Mononuclear cell (primary cell): ENCODE results near the gene AKR1D1. TPM values are rescaled to one million over a fixed set of nuclear protein-coding genes. Genes with fewer than 3 reads are reported as not detected.
"Not testable (repeated sequence)": the region's sequence is repeated elsewhere in the genome, so short reads cannot be mapped to it uniquely, and the experiment has no call there.

ENCODE experiments used
- H3K27me3 ChIP-seq: 2 replicates; pipeline ENCODE4 v1.6.0; 2011; ENCODE audit warnings: low read length, control low read depth; ENCODE audit not compliant: insufficient read depth
- H3K4me1 ChIP-seq: 2 replicates; pipeline ENCODE4 v1.5.1; 2011; ENCODE audit warnings: mild to moderate bottlenecking, low read length, control low read depth; ENCODE audit not compliant: insufficient read depth
- H3K4me3 ChIP-seq: 2 replicates; pipeline ENCODE4 v1.5.1; 2011; ENCODE audit warnings: mild to moderate bottlenecking, low read length, moderate library complexity
- H3K9me3 ChIP-seq: 2 replicates; pipeline ENCODE4 v1.5.1; 2011; ENCODE audit warnings: low read depth, mild to moderate bottlenecking, control low read depth, low read length
- total RNA-seq: library from RNA; depleted of rRNA; stranded (reverse); fragments of >200 nt; gene quantifications from one replicate; pipeline ENCODE4 v1.2.3, GENCODE V29; 2012

Gene AKR1D1
- total RNA-seq, 1 donor = not detected

DNA sequence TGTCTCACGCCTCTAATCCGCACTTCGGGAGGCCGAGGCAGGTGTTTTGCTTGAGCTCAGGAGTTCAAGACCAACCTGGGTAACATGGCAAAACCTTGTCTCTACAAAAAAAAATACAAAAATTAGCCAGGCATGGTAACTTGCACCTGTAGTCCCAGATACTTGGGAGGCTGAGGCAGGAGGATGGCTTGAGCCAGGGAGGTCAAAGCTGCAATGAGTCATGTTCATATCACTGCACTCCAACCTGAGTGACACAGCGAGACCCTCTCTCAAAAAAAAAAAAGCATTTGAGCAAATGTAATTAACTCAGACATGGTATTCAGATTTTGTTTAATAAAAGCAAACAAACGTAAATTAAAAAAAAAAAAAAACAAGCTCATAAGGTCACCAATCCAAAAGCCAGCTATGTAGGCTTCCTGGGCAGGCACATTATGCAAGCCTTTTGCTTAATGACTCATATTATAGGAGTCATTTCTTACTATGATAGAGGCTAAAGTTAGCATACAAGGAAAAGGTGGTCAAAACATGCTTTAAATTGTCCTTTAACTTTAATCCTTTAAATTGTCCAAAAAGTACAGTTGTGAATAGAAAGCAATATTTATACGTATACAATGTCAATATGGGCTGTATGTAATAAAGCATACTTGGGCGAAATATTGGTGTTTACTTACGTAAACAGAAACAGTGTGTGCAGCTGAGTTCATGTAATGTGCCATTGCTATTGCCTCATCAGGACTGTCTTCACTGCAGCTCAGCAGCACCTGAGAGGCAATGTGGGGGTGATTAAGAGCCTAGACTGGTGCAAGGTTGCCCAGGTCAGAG lies 13.0 kb downstream of the AKR1D1 start:
- Histone ChIP-seq H3K4me1 (no peaks in the 10 kb centered on the region), H3K9me3 (no peaks in the 10 kb centered on the region), H3K27me3 (no peaks in the 10 kb centered on the region), H3K4me3 (no peak overlapping the region)

- Histone ChIP-seq H3K27me3 (no peaks in the 10 kb centered on the region), H3K9me3 (no peaks in the 10 kb centered on the region), H3K4me3 (no peak overlapping the region), H3K4me1 (no peaks in the 10 kb centered on the region)
These were observed 14.8 kb downstream of the AKR1D1 start for GRCh38 chr7:138091032-138091431.

GRCh38 chr7:138091840-138092239 lies 15.6 kb downstream of the AKR1D1 start:
- H3K9me3 ChIP-seq, H3K4me3 ChIP-seq, H3K4me1 ChIP-seq, H3K27me3 ChIP-seq: not testable (repeated sequence)

- no peaks in the 10 kb centered on the region for H3K27me3 ChIP-seq
- no peaks in the 10 kb centered on the region for H3K9me3 ChIP-seq
- no peak overlapping the region for H3K4me3 ChIP-seq
- H3K4me1 ChIP-seq = no peaks in the 10 kb centered on the region
These were observed 16.3 kb downstream of the AKR1D1 start for GRCh38 chr7:138092486-138093028.

DNA sequence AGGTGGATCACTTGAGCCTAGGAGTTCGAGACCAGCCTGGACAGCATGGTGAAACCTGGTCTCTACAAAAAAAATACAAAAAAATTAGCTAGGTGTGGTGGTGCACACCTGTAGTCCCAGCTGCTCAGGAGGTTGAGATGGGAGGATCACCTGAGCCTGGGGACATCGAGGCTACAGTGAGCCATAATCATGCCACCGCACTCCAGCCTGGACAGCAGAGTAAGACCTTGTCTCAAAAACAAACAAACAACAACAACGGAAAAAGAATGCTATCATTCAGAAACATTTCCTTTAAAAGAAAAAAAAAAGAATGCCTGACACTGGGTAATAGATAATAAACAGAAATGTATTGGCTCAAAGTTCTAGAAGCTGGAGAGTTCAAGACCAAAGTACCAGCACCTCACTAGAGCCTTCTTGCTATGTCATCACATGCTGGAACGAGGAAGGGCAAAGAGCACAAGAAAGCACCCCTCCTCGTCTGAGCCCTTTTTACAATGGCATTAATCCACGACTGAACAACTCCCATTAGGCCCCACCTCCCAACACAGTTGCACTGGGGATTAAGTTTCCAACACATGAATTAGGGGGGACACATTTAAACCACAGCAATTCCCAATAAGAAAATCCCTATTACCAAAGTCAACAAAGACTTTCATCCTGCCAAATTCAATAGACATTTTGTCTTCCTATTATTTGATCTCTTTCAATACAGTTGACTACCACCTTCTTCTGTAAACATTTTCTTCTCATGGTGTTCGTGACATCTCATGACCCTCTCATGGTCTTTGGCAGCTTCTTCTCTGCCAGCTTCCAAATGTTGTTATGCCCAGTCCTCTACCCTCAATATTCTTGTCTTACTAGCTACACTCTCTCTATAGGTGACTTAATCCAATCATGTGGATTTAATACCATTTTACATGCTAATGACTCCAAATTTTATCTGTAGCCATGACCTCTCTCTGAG lies 20.0 kb downstream of the AKR1D1 start:
- no peaks in the 10 kb centered on the region for H3K9me3 ChIP-seq
- no peaks in the 10 kb centered on the region for H3K27me3 ChIP-seq
- H3K4me3 ChIP-seq = no peak overlapping the region
- no peaks in the 10 kb centered on the region for H3K4me1 ChIP-seq

- Histone ChIP-seq H3K4me3 (no peak overlapping the region), H3K4me1 (no peaks in the 10 kb centered on the region), H3K9me3 (no peaks in the 10 kb centered on the region), H3K27me3 (no peaks in the 10 kb centered on the region)
These were observed 20.9 kb downstream of the AKR1D1 start for GRCh38 chr7:138097064-138097741.

- Histone ChIP-seq H3K9me3 (no peaks in the 10 kb centered on the region), H3K4me1 (no peaks in the 10 kb centered on the region), H3K4me3 (no peak overlapping the region), H3K27me3 (no peaks in the 10 kb centered on the region)
These were observed 23.6 kb downstream of the AKR1D1 start for GRCh38 chr7:138099813-138100212.

- Histone ChIP-seq H3K4me3 (no peak overlapping the region), H3K9me3 (no peaks in the 10 kb centered on the region), H3K27me3 (no peaks in the 10 kb centered on the region), H3K4me1 (no peaks in the 10 kb centered on the region)
These were observed 29.0 kb downstream of the AKR1D1 start for GRCh38 chr7:138105221-138105620.

- Histone ChIP-seq H3K4me1 (no peaks in the 10 kb centered on the region), H3K4me3 (no peak overlapping the region), H3K27me3 (no peaks in the 10 kb centered on the region)
These were observed 38.8 kb downstream of the AKR1D1 start for GRCh38 chr7:138115047-138115446.

DNA sequence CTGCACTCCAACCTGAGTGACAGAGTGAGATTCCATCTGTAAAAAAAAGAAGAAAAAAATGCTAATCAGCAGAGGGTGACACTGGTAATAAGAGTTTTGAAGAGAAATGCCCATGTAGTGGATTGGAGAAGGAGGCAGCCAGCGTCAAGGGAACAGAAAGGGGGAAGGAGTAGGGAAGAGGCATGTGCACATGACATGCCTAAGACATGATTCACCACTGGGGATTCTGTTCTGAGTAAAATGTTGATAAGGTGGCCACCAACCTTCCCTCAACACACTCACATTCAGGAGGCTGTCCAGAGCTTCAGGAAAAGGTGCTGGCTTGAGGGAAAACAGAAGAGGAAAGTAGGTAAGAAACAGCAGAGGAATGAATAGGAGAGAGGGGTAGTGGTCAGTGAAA lies 39.9 kb downstream of the AKR1D1 start:
- H3K4me1 ChIP-seq = no peaks in the 10 kb centered on the region
- no peaks in the 10 kb centered on the region for H3K27me3 ChIP-seq
- H3K9me3 ChIP-seq = no peaks in the 10 kb centered on the region
- no peak overlapping the region for H3K4me3 ChIP-seq

More at GRCh38 chr7:138115047-138115446, 38.8 kb downstream of the AKR1D1 start:
- no peaks in the 10 kb centered on the region for H3K9me3 ChIP-seq

DNA sequence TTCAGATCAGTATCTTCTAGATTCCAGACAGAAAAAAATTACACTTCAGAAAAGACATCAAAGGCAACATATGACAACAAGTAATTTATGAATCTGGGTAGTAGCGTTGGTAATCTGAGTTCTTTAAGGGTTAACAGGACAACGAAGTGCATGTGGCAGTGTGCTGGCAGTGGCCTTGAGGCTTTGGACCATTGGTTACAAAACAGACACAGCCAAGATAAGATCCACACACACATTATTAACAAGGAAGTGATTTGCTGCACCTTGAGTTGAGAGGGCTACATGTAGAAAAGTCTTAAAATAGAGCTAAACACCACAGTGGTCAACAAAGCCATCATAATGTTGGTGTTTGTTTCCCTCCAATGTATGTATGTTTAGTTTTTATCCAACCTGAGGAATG lies 40.6 kb downstream of the AKR1D1 start:
- Histone ChIP-seq H3K27me3 (no peaks in the 10 kb centered on the region), H3K4me3 (no peak overlapping the region), H3K4me1 (no peaks in the 10 kb centered on the region), H3K9me3 (no peaks in the 10 kb centered on the region)

GRCh38 chr7:138120140-138120827 lies 44.0 kb downstream of the AKR1D1 start:
- Histone ChIP-seq H3K9me3 (no peaks in the 10 kb centered on the region), H3K4me1 (peaks cover 3% of the 10 kb centered on the region), H3K4me3 (no peak overlapping the region), H3K27me3 (no peaks in the 10 kb centered on the region)

- Histone ChIP-seq H3K4me1 (peaks cover 4% of the 10 kb centered on the region), H3K4me3 (no peak overlapping the region), H3K27me3 (no peaks in the 10 kb centered on the region), H3K9me3 (no peaks in the 10 kb centered on the region)
These were observed 45.9 kb downstream of the AKR1D1 start for GRCh38 chr7:138122162-138122561.

DNA sequence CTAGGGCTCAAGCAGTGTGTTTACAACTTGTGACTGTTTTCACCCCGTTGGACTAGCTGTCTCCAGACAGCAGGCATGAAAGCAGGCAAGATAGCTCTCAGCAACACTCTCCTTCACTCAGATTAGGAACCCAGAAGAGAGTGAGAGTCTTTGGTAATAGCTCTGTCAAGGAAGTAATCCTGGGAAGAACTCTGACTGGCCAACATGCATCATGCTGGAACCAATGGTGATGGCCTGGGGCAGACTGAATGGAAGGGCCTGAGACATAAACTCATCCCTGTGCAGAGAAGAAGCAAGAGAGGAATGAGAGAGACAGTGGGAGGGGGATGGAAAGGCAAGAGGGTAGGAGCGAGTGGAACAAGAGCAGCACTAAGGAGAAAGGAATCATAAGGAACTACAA lies 48.9 kb downstream of the AKR1D1 start:
- Histone ChIP-seq H3K4me1 (peaks cover 4% of the 10 kb centered on the region), H3K4me3 (no peak overlapping the region), H3K27me3 (no peaks in the 10 kb centered on the region), H3K9me3 (no peaks in the 10 kb centered on the region)
